Measurements from ENCODE around the gene SHISAL2A. TPM values are rescaled to one million over a fixed set of nuclear protein-coding genes. Genes with fewer than 3 reads are reported as not detected.

Gene SHISAL2A
- total RNA-seq, 2 donors from 2014 or later: 0.22 TPM; not detected in 1

GRCh38 chr1:52702886-52703787 lies 70.2 kb downstream of the SHISAL2A start:
- peak overlapping the region; percentile 41 for H3K4me3 ChIP-seq
- H3K27me3 ChIP-seq: no peaks in the 10 kb centered on the region
- no peaks in the 10 kb centered on the region for H3K36me3 ChIP-seq
- H3K9ac ChIP-seq (ENCODE audit: low read depth in 2 of 2, low read length in 2 of 2): peak overlapping the region; percentile 45 to 89
- H3K27ac ChIP-seq: peak overlapping the region; percentile 80
- peaks cover 15% of the 10 kb centered on the region for H3K4me1 ChIP-seq
- TF ChIP-seq, protein P1, sequence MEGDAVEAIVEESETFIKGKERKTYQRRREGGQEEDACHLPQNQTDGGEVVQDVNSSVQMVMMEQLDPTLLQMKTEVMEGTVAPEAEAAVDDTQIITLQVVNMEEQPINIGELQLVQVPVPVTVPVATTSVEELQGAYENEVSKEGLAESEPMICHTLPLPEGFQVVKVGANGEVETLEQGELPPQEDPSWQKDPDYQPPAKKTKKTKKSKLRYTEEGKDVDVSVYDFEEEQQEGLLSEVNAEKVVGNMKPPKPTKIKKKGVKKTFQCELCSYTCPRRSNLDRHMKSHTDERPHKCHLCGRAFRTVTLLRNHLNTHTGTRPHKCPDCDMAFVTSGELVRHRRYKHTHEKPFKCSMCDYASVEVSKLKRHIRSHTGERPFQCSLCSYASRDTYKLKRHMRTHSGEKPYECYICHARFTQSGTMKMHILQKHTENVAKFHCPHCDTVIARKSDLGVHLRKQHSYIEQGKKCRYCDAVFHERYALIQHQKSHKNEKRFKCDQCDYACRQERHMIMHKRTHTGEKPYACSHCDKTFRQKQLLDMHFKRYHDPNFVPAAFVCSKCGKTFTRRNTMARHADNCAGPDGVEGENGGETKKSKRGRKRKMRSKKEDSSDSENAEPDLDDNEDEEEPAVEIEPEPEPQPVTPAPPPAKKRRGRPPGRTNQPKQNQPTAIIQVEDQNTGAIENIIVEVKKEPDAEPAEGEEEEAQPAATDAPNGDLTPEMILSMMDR (IDR thresholded peaks at IDR 0.05): no peak
- DNase-seq: peak; percentile 94
- no peaks in the 10 kb centered on the region for H3K9me3 ChIP-seq
- intact Hi-C loops (cut with DNase I): loop anchor here (10.0 kb wide), 1 partner anchor 482 kb away; no protein-coding TSS in a partner anchor

GRCh38 chr1:52706136-52706670 lies 73.2 kb downstream of the SHISAL2A start:
- no peak overlapping the region for H3K4me3 ChIP-seq
- no peaks in the 10 kb centered on the region for H3K27me3 ChIP-seq
- no peak for DNase-seq
- H3K9ac ChIP-seq (ENCODE audit: low read depth in 2 of 2, low read length in 2 of 2): no peak overlapping the region
- H3K36me3 ChIP-seq: no peaks in the 10 kb centered on the region
- H3K9me3 ChIP-seq: no peaks in the 10 kb centered on the region
- intact Hi-C loops (cut with DNase I): loop anchor here (10.0 kb wide), 1 partner anchor 479 kb away; no protein-coding TSS in a partner anchor
- H3K27ac ChIP-seq: no peak overlapping the region
- H3K4me1 ChIP-seq: peaks cover 16% of the 10 kb centered on the region
- TF ChIP-seq, protein P1 (IDR thresholded peaks at IDR 0.05): no peak

Other genes starting within 250 kb of the SHISAL2A start
- gene ORC1, start 228.7 kb upstream of the SHISAL2A start, total RNA-seq: 10 to 100 TPM in 1 of 2 donors, 1 to 10 TPM in 1; 4.9 to 19.6 TPM
- 10 to 100 TPM; 56.7 to 61.4 TPM for gene PRPF38A, start 228.6 kb upstream of the SHISAL2A start, total RNA-seq
- 10 to 100 TPM; 20.0 to 27.4 TPM for gene TUT4, start 80.1 kb upstream of the SHISAL2A start, total RNA-seq
- 1 to 10 TPM; 1.8 to 6.0 TPM for gene GPX7, start 30.8 kb upstream of the SHISAL2A start, total RNA-seq
- gene COA7, start 65.2 kb downstream of the SHISAL2A start, total RNA-seq: 10 to 100 TPM; 14.8 to 23.8 TPM
- 10 to 100 TPM; 20.5 to 26.6 TPM for gene ZYG11B, start 93.3 kb downstream of the SHISAL2A start, total RNA-seq
- gene ZYG11A, start 209.6 kb downstream of the SHISAL2A start, total RNA-seq: under 1 TPM; 0.05 to 0.22 TPM

Measured in colonic mucosa (tissue), 4 donors.